Measurements from ENCODE around the gene HACL1. TPM values are rescaled to one million over a fixed set of nuclear protein-coding genes. Genes with fewer than 3 reads are reported as not detected.
A peak's percentile ranks its signal among the peaks of the same experiment; 100 is the strongest.
"Not testable (repeated sequence)": the region's sequence is repeated elsewhere in the genome, so short reads cannot be mapped to it uniquely, and the experiment has no call there.

HACL1 gene
- polyA plus RNA-seq, 4 donors, result 24.5 to 138 (median 72.9) TPM

DNA sequence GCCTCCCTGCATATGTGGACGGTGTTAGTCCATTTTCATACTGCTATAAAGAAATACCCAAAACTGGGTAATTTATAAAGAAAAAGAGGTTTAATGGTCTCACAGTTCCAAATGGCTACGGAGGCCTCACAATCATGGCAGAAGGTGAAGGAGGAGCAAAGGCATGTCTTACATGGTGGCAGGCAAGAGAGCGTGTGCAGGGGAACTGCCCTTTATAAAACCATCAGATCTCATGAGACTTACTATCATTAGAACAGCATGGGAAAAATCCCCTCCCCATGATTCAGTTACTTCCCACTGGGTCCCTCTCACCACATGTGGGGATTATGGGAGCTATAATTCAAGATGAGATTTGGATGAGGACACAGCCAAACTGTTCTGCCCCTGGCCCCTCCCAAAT lies 1.4 kb upstream of the HACL1 start:
- Histone ChIP-seq H3K9me3 (ENCODE audit: control insufficient read depth in 2 of 2, insufficient read depth in 1 of 2, low read depth in 1 of 2, low read length in 1 of 2) (peaks cover 0 to 13% of the 10 kb centered on the region in 2 donors), H3K4me3 (ENCODE audit: low read depth in 1 of 3, low read length in 3 of 3) (peak overlapping the region in 1 of 3 donors; percentile 87), H3K4me1 (ENCODE audit: control insufficient read depth in 3 of 3, insufficient read depth in 2 of 3, low read depth in 1 of 3, low read length in 2 of 3) (peaks cover 2 to 32% (median 3%) of the 10 kb centered on the region in 3 donors), H3K27ac (ENCODE audit: low read depth in 1 of 3, low read length in 2 of 3) (peak overlapping the region in 1 of 3 donors; percentile 85)
- not testable (repeated sequence) for H3K36me3 ChIP-seq (ENCODE audit: control insufficient read depth in 3 of 3, insufficient read depth in 2 of 3, low read depth in 1 of 3, low read length in 3 of 3); DNase-seq; FAIRE-seq; H3K27me3 ChIP-seq (ENCODE audit: control insufficient read depth in 3 of 3, insufficient read depth in 3 of 3, low read length in 3 of 3)
- WGBS, 3 donors, result 92 to 98% (median 98%) methylated on average over 3 of the region's 3 CpGs

DNA sequence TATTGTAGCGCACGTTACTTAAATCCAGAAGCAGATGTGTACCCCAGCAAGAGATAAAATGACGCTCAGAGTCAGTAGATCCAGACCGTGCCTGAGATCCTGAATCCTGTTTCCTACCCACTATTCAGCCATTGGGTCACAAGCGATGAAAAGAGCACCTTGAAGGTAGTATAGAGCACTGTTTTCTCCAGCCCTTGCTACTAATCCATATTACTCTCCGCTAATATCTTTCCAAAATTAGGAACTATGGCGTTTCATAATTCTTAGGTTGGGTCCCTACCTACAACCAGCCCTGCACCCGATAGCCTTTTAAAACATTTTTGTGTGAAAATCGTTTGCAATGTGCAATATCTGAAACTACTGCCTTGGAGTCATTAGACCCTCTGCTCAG lies 772 bp upstream of the HACL1 start:
- Histone ChIP-seq H3K36me3 (ENCODE audit: control insufficient read depth in 3 of 3, insufficient read depth in 2 of 3, low read depth in 1 of 3, low read length in 3 of 3) (peaks cover 0 to 12% (median 10%) of the 10 kb centered on the region in 3 donors), H3K4me3 (ENCODE audit: low read depth in 1 of 3, low read length in 3 of 3) (peak overlapping the region; percentile 44 to 95 (median 87)), H3K27ac (ENCODE audit: low read depth in 1 of 3, low read length in 2 of 3) (peak overlapping the region; percentile 85 to 98 (median 96)), H3K4me1 (ENCODE audit: control insufficient read depth in 3 of 3, insufficient read depth in 2 of 3, low read depth in 1 of 3, low read length in 2 of 3) (peaks cover 2 to 28% (median 3%) of the 10 kb centered on the region in 3 donors), H3K9me3 (ENCODE audit: control insufficient read depth in 2 of 2, insufficient read depth in 1 of 2, low read depth in 1 of 2, low read length in 1 of 2) (peaks cover 0 to 13% of the 10 kb centered on the region in 2 donors), H3K27me3 (ENCODE audit: control insufficient read depth in 3 of 3, insufficient read depth in 3 of 3, low read length in 3 of 3) (no peaks in the 10 kb centered on the region)
- DNase-seq (no peak), FAIRE-seq (no peak)
- 1 to 3% (median 1%) methylated on average over 9 of the region's 9 CpGs for WGBS, 3 donors

DNA sequence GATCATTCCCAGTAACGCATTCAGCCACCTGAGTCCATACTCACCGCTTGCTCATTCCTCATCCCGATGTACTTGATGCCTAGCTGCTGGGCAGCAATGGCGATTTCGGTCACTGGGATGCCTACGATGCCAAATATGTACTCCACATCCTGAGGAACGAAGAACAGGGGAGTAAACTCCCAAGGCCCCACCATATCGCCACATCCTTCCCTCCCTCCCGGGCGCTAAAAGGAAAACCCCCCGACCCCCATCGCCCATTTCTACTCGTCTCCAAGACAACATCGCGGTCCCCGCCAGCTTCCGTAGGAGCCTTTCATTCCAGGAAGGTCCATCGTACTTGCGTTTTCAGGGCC lies 347 bp downstream of the HACL1 start:
- H3K9me3 ChIP-seq (ENCODE audit: control insufficient read depth in 2 of 2, insufficient read depth in 1 of 2, low read depth in 1 of 2, low read length in 1 of 2), result peaks cover 0 to 13% of the 10 kb centered on the region in 2 donors
- no peak for FAIRE-seq
- H3K27ac ChIP-seq (ENCODE audit: low read depth in 1 of 3, low read length in 2 of 3), result peak overlapping the region; percentile 30 to 98 (median 96)
- no peak for DNase-seq
- H3K4me1 ChIP-seq (ENCODE audit: control insufficient read depth in 3 of 3, insufficient read depth in 2 of 3, low read depth in 1 of 3, low read length in 2 of 3), result peaks cover 2 to 21% (median 3%) of the 10 kb centered on the region in 3 donors
- no peaks in the 10 kb centered on the region for H3K27me3 ChIP-seq (ENCODE audit: control insufficient read depth in 3 of 3, insufficient read depth in 3 of 3, low read length in 3 of 3)
- 0 to 1% (median 1%) methylated on average over 18 to 19 of the region's 19 CpGs for WGBS, 3 donors
- peak overlapping the region; percentile 72 to 95 (median 87) for H3K4me3 ChIP-seq (ENCODE audit: low read depth in 1 of 3, low read length in 3 of 3)
- peaks cover 0 to 13% (median 10%) of the 10 kb centered on the region in 3 donors for H3K36me3 ChIP-seq (ENCODE audit: control insufficient read depth in 3 of 3, insufficient read depth in 2 of 3, low read depth in 1 of 3, low read length in 3 of 3)

DNA sequence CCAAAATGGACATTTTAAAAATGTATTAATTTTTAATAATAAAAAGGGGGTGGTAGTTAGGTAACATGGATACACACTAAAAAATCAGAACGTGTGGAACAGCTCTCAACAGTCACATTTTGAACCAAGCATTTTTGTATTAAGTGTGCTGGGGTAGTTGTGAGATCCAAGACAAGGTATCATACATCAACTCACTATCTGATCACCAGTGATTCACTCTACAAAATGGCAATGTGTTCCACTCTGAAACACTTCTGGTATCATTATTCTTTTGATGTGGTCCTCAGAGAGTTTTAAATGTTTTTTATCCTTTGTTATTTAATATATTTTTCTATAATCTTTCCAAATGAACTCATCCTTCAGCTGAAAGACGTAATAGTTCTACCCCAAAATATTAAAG lies 5.4 kb downstream of the HACL1 start:
- H3K4me3 ChIP-seq (ENCODE audit: low read depth in 1 of 3, low read length in 3 of 3), result no peak overlapping the region
- no peak for DNase-seq
- no peak overlapping the region for H3K27ac ChIP-seq (ENCODE audit: low read depth in 1 of 3, low read length in 2 of 3)
- 83 to 88% (median 85%) methylated on average over 2 of the region's 2 CpGs for WGBS, 3 donors
- H3K36me3 ChIP-seq (ENCODE audit: control insufficient read depth in 3 of 3, insufficient read depth in 2 of 3, low read depth in 1 of 3, low read length in 3 of 3), result peaks cover 0 to 15% (median 13%) of the 10 kb centered on the region in 3 donors
- H3K4me1 ChIP-seq (ENCODE audit: control insufficient read depth in 3 of 3, insufficient read depth in 2 of 3, low read depth in 1 of 3, low read length in 2 of 3), result peaks cover 0 to 6% (median 2%) of the 10 kb centered on the region in 3 donors
- FAIRE-seq, result no peak
- H3K27me3 ChIP-seq (ENCODE audit: control insufficient read depth in 3 of 3, insufficient read depth in 3 of 3, low read length in 3 of 3), result no peaks in the 10 kb centered on the region
- H3K9me3 ChIP-seq (ENCODE audit: control insufficient read depth in 2 of 2, insufficient read depth in 1 of 2, low read depth in 1 of 2, low read length in 1 of 2), result no peaks in the 10 kb centered on the region

DNA sequence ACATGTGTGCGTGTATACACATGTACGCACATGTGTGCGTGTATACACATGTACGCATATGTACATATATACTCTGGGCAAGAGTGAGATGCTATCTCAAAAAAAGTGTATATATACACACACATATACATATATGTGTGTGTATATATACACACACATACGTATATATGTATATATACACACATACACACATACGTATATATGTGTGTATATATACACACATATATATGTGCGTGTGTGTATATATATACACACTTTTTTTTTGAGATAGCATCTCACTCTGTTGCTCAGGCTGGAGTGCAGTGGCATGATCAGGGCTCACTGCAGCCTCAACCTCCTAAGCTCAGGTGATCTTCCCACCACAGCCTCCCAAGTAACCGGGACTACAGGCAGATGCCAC lies 8.4 kb downstream of the HACL1 start:
- no peak for DNase-seq
- Histone ChIP-seq H3K4me1 (ENCODE audit: control insufficient read depth in 3 of 3, insufficient read depth in 2 of 3, low read depth in 1 of 3, low read length in 2 of 3) (no peaks in the 10 kb centered on the region), H3K36me3 (ENCODE audit: control insufficient read depth in 3 of 3, insufficient read depth in 2 of 3, low read depth in 1 of 3, low read length in 3 of 3) (peaks cover 0 to 23% (median 12%) of the 10 kb centered on the region in 3 donors), H3K4me3 (ENCODE audit: low read depth in 1 of 3, low read length in 3 of 3) (no peak overlapping the region), H3K9me3 (ENCODE audit: control insufficient read depth in 2 of 2, insufficient read depth in 1 of 2, low read depth in 1 of 2, low read length in 1 of 2) (no peaks in the 10 kb centered on the region), H3K27me3 (ENCODE audit: control insufficient read depth in 3 of 3, insufficient read depth in 3 of 3, low read length in 3 of 3) (no peaks in the 10 kb centered on the region), H3K27ac (ENCODE audit: low read depth in 1 of 3, low read length in 2 of 3) (no peak overlapping the region)
- 91 to 97% (median 97%) methylated on average over 8 of the region's 8 CpGs for WGBS, 3 donors
- FAIRE-seq, result no peak

DNA sequence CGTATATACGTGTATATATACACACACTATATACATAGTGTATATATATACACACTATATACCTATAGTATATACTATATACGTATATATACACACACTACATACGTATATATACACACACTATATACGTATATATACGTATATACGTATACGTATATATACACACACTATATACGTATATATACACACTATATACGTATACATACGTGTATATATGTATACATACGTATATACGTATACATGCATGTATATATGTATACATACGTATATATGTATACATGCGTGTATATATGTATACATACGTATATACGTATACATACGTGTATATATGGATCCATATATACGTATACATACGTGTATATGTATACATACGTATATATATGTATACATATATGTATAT lies 9.4 kb downstream of the HACL1 start:
- 91% methylated on average over 21 of the region's 21 CpGs for WGBS, 3 donors
- Histone ChIP-seq H3K4me3 (ENCODE audit: low read depth in 1 of 3, low read length in 3 of 3) (no peak overlapping the region), H3K36me3 (ENCODE audit: control insufficient read depth in 3 of 3, insufficient read depth in 2 of 3, low read depth in 1 of 3, low read length in 3 of 3) (peaks cover 0 to 25% (median 9%) of the 10 kb centered on the region in 3 donors), H3K9me3 (ENCODE audit: control insufficient read depth in 2 of 2, insufficient read depth in 1 of 2, low read depth in 1 of 2, low read length in 1 of 2) (no peaks in the 10 kb centered on the region), H3K27me3 (ENCODE audit: control insufficient read depth in 3 of 3, insufficient read depth in 3 of 3, low read length in 3 of 3) (no peaks in the 10 kb centered on the region), H3K4me1 (ENCODE audit: control insufficient read depth in 3 of 3, insufficient read depth in 2 of 3, low read depth in 1 of 3, low read length in 2 of 3) (no peaks in the 10 kb centered on the region), H3K27ac (ENCODE audit: low read depth in 1 of 3, low read length in 2 of 3) (no peak overlapping the region)
- FAIRE-seq (peak; percentile 67), DNase-seq (no peak)

DNA sequence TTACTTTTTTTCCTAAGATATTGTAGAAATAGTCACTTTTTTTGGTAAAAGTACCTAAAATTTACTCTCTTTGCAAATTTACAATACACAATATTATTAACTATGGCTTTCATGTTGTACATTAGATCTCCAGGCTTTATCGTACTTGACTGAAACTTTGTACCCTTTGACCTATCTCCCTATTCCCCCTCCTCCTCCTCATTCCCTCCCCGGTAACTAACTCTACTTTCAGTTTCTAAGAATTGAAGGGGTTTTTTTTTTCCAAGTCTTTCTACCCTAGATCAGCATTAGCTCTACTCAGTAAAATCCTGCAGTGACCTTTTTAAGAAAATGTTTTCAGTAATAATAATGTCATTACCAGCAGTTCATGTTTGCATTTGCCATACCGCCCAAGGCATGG lies 10.1 kb downstream of the HACL1 start:
- no peak for FAIRE-seq
- Histone ChIP-seq H3K27ac (ENCODE audit: low read depth in 1 of 3, low read length in 2 of 3) (peak overlapping the region in 2 of 3 donors; percentile 11 to 56), H3K4me3 (ENCODE audit: low read depth in 1 of 3, low read length in 3 of 3) (no peak overlapping the region), H3K36me3 (ENCODE audit: control insufficient read depth in 3 of 3, insufficient read depth in 2 of 3, low read depth in 1 of 3, low read length in 3 of 3) (peaks cover 0 to 25% (median 13%) of the 10 kb centered on the region in 3 donors), H3K27me3 (ENCODE audit: control insufficient read depth in 3 of 3, insufficient read depth in 3 of 3, low read length in 3 of 3) (no peaks in the 10 kb centered on the region), H3K9me3 (ENCODE audit: control insufficient read depth in 2 of 2, insufficient read depth in 1 of 2, low read depth in 1 of 2, low read length in 1 of 2) (no peaks in the 10 kb centered on the region), H3K4me1 (ENCODE audit: control insufficient read depth in 3 of 3, insufficient read depth in 2 of 3, low read depth in 1 of 3, low read length in 2 of 3) (no peaks in the 10 kb centered on the region)
- WGBS, 3 donors, result 28 to 53% (median 36%) methylated on average over 3 of the region's 3 CpGs
- peak; percentile 51 to 57 for DNase-seq

DNA sequence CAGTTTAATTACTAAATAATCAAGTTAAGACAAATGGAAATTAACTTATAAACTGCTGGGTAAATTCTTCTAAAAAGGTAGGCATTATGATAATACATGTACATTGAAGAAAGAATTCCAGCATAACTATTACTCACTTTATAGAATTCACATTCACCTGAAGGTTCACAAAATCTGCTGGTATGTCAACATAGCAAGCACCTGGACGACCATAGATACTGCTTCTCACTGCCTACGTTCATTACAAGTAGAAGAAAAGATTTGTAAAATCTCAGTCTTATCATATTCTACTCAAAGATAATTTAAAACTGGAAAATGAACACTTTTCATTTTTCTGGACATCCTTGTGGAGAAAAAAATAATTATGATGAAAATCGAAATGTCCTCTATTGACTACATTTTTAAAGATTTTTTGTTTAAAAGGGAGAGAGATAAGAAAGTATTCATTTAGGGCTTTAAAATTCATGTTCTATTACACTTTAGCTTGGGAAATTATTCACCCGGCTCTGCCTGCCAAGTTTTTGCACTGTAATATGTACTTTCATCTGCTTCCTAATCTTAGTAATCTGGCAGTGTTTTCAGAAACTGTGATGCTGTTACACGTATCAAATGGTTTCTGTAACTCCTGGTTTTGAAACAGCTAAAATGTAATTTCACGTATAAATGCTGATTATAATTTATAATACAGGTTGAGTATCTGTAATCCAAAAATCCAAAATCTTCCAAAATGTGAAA lies 16.1 kb downstream of the HACL1 start:
- no peak for DNase-seq
- Histone ChIP-seq H3K4me1 (ENCODE audit: control insufficient read depth in 3 of 3, insufficient read depth in 2 of 3, low read depth in 1 of 3, low read length in 2 of 3) (no peaks in the 10 kb centered on the region), H3K36me3 (ENCODE audit: control insufficient read depth in 3 of 3, insufficient read depth in 2 of 3, low read depth in 1 of 3, low read length in 3 of 3) (peaks cover 3 to 28% (median 27%) of the 10 kb centered on the region in 3 donors), H3K27me3 (ENCODE audit: control insufficient read depth in 3 of 3, insufficient read depth in 3 of 3, low read length in 3 of 3) (no peaks in the 10 kb centered on the region), H3K27ac (ENCODE audit: low read depth in 1 of 3, low read length in 2 of 3) (no peak overlapping the region), H3K4me3 (ENCODE audit: low read depth in 1 of 3, low read length in 3 of 3) (no peak overlapping the region), H3K9me3 (ENCODE audit: control insufficient read depth in 2 of 2, insufficient read depth in 1 of 2, low read depth in 1 of 2, low read length in 1 of 2) (no peaks in the 10 kb centered on the region)
- FAIRE-seq, result no peak
- WGBS, 3 donors, result 61 to 77% (median 63%) methylated on average over 6 of the region's 6 CpGs
